Fibroblast of mammary gland (primary cell): ENCODE results near the gene KDELR3.

ENCODE experiments used
- DNase-seq: peaks from one replicate; pipeline ENCODE4 v3.0.0-alpha.2; 2010; ENCODE audit warnings: low read depth
- H3K4me3 ChIP-seq: 2 replicates; pipeline ENCODE4 v1.5.1; 2011; ENCODE audit warnings: low read depth, mild to moderate bottlenecking, low read length, moderate library complexity; ENCODE audit not compliant: control insufficient read depth
- CTCF ChIP-seq: conservative IDR thresholded peaks from 2 replicates; pipeline ENCODE4 v1.5.1; 2011; ENCODE audit warnings: low read depth, low read length, inconsistent platforms; ENCODE audit not compliant: control insufficient read depth, insufficient read depth

The KDELR3 gene

GRCh38 chr22:38524429-38524828 is 56.5 kb downstream of the KDELR3 start:
- TF ChIP-seq CTCF = no peak
- no peak overlapping the region for H3K4me3 ChIP-seq
- DNase-seq = no peak

- no peak for DNase-seq
- no peak overlapping the region for H3K4me3 ChIP-seq
- TF ChIP-seq CTCF = no peak
Measured at GRCh38 chr22:38531251-38531938, 63.5 kb downstream of the KDELR3 start.
